Measurements from ENCODE around the gene TENM4. TPM values are rescaled to one million over a fixed set of nuclear protein-coding genes. Genes with fewer than 3 reads are reported as not detected.

The TENM4 gene
- polyA plus RNA-seq, 2 of the 4 experiments (the other 2 are of a cell fraction), result 0.06 to 0.31 TPM

DNA sequence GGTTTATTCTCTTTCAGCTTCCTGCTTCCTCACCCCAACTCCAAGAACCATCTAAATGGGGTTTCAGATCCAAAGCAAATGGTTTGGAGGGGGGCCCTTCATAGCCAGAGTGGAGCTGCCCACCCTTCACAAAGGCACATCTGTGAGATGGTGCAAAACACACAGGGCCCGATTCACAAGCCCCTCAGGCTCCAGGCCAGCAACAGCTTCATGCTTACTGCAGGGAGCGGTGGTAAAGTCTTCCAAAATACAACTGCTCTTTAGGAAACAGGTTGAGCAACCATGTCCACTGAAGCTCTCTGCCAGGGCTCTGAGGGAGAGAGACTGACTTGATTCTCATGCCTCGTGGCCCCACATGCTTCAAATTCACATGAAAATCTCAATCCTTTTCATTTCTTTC, 653.1 kb downstream of the TENM4 start:
- Histone ChIP-seq H3K4me3 (no peak overlapping the region), H3K4me2 (no peak overlapping the region), H3K9me3 (no peaks in the 10 kb centered on the region), H3K4me1 (no peaks in the 10 kb centered on the region; the same call in 2 of the 3 replicates), H3K27ac (no peak overlapping the region)
- DNase-seq (ENCODE audit: low read depth in 1 of 2, low spot score in 1 of 2) (no peak), ATAC-seq (no peak), FAIRE-seq (no peak)
- WGBS (ENCODE audit: missing lambda C conversion rate), result 29% methylated on average over 3 of the region's 3 CpGs
- CTCF ChIA-PET, result interaction anchor here (3.1 kb wide), 1 partner anchor 11 kb away, joined by 13 read pairs; no protein-coding TSS in a partner anchor
- TF ChIP-seq EHF (CRISPR knock-in tag; IDR thresholded peaks at IDR 0.05) (no peak), NFE2L2 (conservative IDR thresholded peaks at IDR 0.05; ENCODE audit: low read length) (no peak), HEYL (CRISPR knock-in tag; IDR thresholded peaks at IDR 0.05) (no peak), KDM1A (IDR thresholded peaks at IDR 0.05; ENCODE audit: low read depth) (no peak), EP300 (IDR thresholded peaks at IDR 0.05) (no peak), PBX3 (IDR thresholded peaks at IDR 0.05) (no peak), ZNF302 (CRISPR knock-in tag; IDR thresholded peaks at IDR 0.05) (no peak), HDAC2 (IDR thresholded peaks at IDR 0.05) (no peak), ZSCAN20 (CRISPR knock-in tag; IDR thresholded peaks at IDR 0.05) (no peak), CEBPB (IDR thresholded peaks at IDR 0.05) (no peak), FOXS1 (CRISPR knock-in tag; IDR thresholded peaks at IDR 0.05) (no peak), JUNB (IDR thresholded peaks at IDR 0.05) (no peak), RFX5 (IDR thresholded peaks at IDR 0.05) (no peak), BCL3 (IDR thresholded peaks at IDR 0.05) (no peak), RAD21 (conservative IDR thresholded peaks at IDR 0.05 in 1 of 2, IDR thresholded peaks at IDR 0.05 in 1 of 2) (no peak), TP53 (CRISPR knock-in tag; IDR thresholded peaks at IDR 0.05) (no peak), POLR2A (IDR thresholded peaks at IDR 0.05; ENCODE audit: low read length) (no peak), EHMT2 (IDR thresholded peaks at IDR 0.05; ENCODE audit: low read depth) (no peak)
- POLR2A ChIA-PET, result no interaction called here

- H3K4me1 ChIP-seq, result no peaks in the 10 kb centered on the region; the same call in 2 of the 3 replicates
- DNase-seq (ENCODE audit: low read depth in 1 of 2, low spot score in 1 of 2) (no peak), FAIRE-seq (no peak), ATAC-seq (no peak)
- WGBS (ENCODE audit: missing lambda C conversion rate), result 79% methylated on average over 5 of the region's 20 CpGs
- ChIA-PET CTCF (interaction anchor here (2.5 kb wide), 1 partner anchor 12 kb away, joined by 12 read pairs; no protein-coding TSS in a partner anchor), POLR2A (no interaction called here)
- H3K9me3 ChIP-seq, result no peaks in the 10 kb centered on the region
- TF ChIP-seq, protein P1, sequence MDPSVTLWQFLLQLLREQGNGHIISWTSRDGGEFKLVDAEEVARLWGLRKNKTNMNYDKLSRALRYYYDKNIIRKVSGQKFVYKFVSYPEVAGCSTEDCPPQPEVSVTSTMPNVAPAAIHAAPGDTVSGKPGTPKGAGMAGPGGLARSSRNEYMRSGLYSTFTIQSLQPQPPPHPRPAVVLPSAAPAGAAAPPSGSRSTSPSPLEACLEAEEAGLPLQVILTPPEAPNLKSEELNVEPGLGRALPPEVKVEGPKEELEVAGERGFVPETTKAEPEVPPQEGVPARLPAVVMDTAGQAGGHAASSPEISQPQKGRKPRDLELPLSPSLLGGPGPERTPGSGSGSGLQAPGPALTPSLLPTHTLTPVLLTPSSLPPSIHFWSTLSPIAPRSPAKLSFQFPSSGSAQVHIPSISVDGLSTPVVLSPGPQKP (IDR thresholded peaks at IDR 0.05; ENCODE audit: low read depth, low read length), result no peak
- H3K4me2 ChIP-seq, result no peak overlapping the region
- no peak overlapping the region for H3K4me3 ChIP-seq
- no peak overlapping the region for H3K27ac ChIP-seq
Measured at GRCh38 chr11:78786746-78787145, 654.1 kb downstream of the TENM4 start.

DNA sequence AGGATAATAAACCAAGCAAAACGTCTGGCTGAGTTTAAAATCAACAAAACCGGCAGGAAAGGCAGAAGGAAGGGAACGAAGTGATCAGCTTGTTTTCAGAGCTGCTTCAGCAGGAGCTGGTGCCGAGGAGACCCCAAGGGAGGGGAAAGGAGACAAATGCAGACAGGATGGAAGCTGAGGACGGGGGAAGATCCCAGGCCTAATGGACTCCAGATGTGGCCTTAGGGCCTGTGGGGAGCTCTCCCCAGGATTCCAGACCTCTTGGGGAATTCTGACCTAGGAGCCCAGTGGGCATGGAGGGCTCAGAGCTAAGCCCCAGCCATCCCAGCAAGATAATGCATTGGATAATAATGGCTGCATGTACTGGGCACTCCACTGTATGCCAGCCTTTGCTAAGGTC, 654.7 kb downstream of the TENM4 start:
- no peaks in the 10 kb centered on the region; the same call in 2 of the 3 replicates for H3K4me1 ChIP-seq
- ChIA-PET POLR2A (no interaction called here), CTCF (interaction anchor here (0.5 to 2.5 kb wide), 2 partner anchors 13 to 106 kb away, joined by 3 to 12 read pairs; no protein-coding TSS in a partner anchor)
- DNase-seq (ENCODE audit: low read depth in 1 of 2, low spot score in 1 of 2) (no peak), ATAC-seq (no peak), FAIRE-seq (no peak)
- H3K4me3 ChIP-seq, result no peak overlapping the region
- no peaks in the 10 kb centered on the region for H3K9me3 ChIP-seq
- no peak overlapping the region for H3K4me2 ChIP-seq
- WGBS (ENCODE audit: missing lambda C conversion rate), result 35% methylated on average over 5 of the region's 5 CpGs
- TF ChIP-seq HES2 (IDR thresholded peaks at IDR 0.05) (no peak), ZFP36 (IDR thresholded peaks at IDR 0.05; ENCODE audit: borderline replicate concordance, partially characterized antibody) (no peak), TFCP2L1 (CRISPR knock-in tag; IDR thresholded peaks at IDR 0.05) (no peak), BHLHE40 (IDR thresholded peaks at IDR 0.05; ENCODE audit: low read depth, low read length) (no peak), MAZ (IDR thresholded peaks at IDR 0.05; ENCODE audit: borderline replicate concordance, low read depth, low read length) (no peak), EP300 (IDR thresholded peaks at IDR 0.05) (no peak), FOSB (CRISPR knock-in tag; IDR thresholded peaks at IDR 0.05) (no peak), CBX2 (IDR thresholded peaks at IDR 0.05; ENCODE audit: borderline replicate concordance, low read depth) (no peak), SREBF2 (IDR thresholded peaks at IDR 0.05) (no peak), RCOR1 (IDR thresholded peaks at IDR 0.05; ENCODE audit: low read depth, low read length) (no peak), TP53 (CRISPR knock-in tag; IDR thresholded peaks at IDR 0.05) (no peak)
- no peak overlapping the region for H3K27ac ChIP-seq
